ENCODE results near the gene CHCHD4.
"Not testable (repeated sequence)": the region's sequence is repeated elsewhere in the genome, so short reads cannot be mapped to it uniquely, and the experiment has no call there.

The CHCHD4 gene

DNA sequence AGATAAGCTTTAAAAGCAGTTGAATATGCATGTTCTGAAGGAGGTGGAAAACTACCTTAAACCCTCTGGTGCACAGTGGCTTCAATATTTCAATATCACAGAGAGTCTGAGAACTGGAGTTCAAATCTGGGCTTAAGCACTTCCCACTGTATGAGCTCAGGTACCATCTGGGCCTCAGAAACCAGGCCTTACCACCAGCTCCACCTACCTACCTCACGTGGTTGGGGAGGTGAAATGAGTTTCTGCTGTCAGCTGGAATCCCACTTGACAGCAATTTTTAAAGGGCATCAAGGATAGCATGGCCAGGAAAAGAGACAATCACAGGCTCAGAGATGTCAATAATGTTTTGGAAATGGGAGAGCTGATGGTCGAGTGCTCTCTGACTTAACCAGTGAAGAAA is 5.0 kb downstream of the CHCHD4 start:
- H3K36me3 ChIP-seq (ENCODE audit: control insufficient read depth in 2 of 2, insufficient read depth in 2 of 2, low read length in 2 of 2) = peaks cover 21 to 41% of the 10 kb centered on the region in 2 donors
- H3K9me3 ChIP-seq (ENCODE audit: control insufficient read depth in 2 of 2, low read length in 2 of 2) = no peaks in the 10 kb centered on the region
- H3K9ac ChIP-seq (ENCODE audit: low read length in 2 of 2) = no peak overlapping the region
- no peak overlapping the region for H3K4me3 ChIP-seq (ENCODE audit: low read length in 2 of 2)
- no peak overlapping the region for H3K27ac ChIP-seq (ENCODE audit: low read length)
- no peaks in the 10 kb centered on the region for H3K27me3 ChIP-seq (ENCODE audit: control insufficient read depth in 1 of 2, insufficient read depth in 2 of 2, low read length in 2 of 2)
- H3K4me1 ChIP-seq (ENCODE audit: control insufficient read depth, insufficient read depth, low read length) = peaks cover 9% of the 10 kb centered on the region

DNA sequence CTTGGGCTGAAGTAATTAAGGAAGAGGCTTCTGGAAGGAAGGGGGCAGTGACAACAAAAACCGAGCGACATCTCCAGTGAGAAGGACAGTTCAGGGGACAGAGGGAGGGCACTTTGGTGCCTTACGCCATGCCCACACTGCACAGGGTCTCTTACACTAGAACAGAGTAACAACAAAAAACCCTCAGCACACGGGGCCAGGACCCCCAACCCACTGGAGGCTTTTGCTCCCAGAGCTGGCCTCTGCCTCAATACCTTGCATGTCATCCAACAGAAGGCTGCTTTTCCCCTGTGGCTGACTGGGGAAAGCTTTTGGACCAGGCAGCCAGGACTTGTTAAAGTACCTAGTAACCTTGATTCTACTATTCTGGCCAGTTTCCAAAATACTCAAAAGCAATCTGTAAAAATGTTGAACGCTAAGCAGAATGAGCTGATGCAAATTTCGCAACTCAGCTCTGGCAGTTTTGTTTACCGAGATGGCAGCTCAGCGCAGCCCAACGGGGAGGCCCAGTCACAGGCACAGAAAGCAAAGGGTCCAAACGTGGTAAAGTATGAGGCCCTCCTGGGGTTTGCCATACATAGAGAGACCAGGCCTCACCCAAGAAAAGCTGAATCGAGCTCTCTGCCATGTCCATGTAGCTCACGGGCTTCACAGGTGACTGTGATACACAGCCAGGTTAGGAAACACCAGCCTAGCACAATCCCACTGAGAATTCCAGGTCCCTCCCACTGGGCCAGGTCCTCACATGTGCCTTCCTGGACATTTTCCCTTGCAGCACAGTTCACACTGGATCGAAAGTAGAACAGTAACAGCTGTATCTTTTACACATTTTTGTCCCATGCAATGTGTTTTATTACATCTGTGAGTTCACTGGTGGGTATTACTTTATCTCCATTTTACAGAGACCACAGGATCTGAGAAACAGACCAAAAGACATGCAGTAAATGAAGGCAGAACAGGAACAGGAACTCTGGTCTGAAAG is 6.0 kb downstream of the CHCHD4 start:
- no peaks in the 10 kb centered on the region for H3K27me3 ChIP-seq (ENCODE audit: control insufficient read depth in 1 of 2, insufficient read depth in 2 of 2, low read length in 2 of 2)
- no peak overlapping the region for H3K27ac ChIP-seq (ENCODE audit: low read length)
- peaks cover 7% of the 10 kb centered on the region for H3K4me1 ChIP-seq (ENCODE audit: control insufficient read depth, insufficient read depth, low read length)
- H3K9me3 ChIP-seq (ENCODE audit: control insufficient read depth in 2 of 2, low read length in 2 of 2) = no peaks in the 10 kb centered on the region
- H3K4me3 ChIP-seq (ENCODE audit: low read length in 2 of 2) = no peak overlapping the region
- peaks cover 29 to 49% of the 10 kb centered on the region in 2 donors for H3K36me3 ChIP-seq (ENCODE audit: control insufficient read depth in 2 of 2, insufficient read depth in 2 of 2, low read length in 2 of 2)
- H3K9ac ChIP-seq (ENCODE audit: low read length in 2 of 2) = no peak overlapping the region

DNA sequence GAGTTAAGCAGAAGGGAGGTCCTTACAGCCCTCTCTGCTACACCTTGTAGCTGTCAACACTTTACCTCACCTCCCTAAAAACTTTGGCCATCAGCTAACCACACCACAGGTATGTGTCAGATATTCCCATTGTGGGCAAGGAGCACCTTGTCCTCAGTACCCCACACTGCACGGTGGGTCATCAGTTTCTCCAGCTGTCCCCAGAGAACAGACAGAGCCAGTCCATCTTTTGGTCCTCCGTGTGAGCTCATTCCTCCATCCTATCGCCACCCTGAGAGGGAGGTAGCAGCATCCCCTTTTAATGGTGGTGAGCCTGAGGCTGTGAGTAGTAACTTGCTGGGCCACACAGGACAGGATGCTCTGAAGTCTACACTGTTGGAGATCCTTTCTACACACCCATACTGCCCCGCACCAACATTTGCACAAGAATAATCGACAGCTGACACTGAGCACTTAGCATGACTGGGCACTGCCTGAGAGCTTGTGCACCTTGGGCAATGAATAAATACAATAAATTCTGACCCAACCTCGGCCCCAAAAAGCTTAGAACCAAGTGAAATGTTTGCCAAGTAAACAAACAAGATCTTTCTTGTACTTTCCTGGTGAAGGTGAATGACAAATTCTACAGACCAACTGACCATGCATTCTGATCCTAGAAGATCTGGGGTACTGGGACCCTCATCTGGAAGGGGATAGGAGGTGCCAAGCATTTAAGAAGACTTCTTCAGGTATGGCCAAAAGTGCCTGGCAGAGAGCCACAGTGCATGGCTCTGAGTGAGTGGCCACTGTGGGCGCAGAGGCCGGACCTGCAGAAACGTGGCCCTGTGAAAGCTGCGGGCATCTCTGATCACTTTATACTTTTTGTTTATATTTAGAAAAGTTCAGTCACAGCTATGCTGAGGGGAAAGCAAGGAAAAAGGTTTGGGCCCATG is 6.9 kb downstream of the CHCHD4 start:
- Histone ChIP-seq H3K27me3 (ENCODE audit: control insufficient read depth in 1 of 2, insufficient read depth in 2 of 2, low read length in 2 of 2) (no peaks in the 10 kb centered on the region), H3K4me3 (ENCODE audit: low read length in 2 of 2) (no peak overlapping the region), H3K27ac (ENCODE audit: low read length) (no peak overlapping the region), H3K9me3 (ENCODE audit: control insufficient read depth in 2 of 2, low read length in 2 of 2) (no peaks in the 10 kb centered on the region), H3K4me1 (ENCODE audit: control insufficient read depth, insufficient read depth, low read length) (no peaks in the 10 kb centered on the region), H3K9ac (ENCODE audit: low read length in 2 of 2) (no peak overlapping the region), H3K36me3 (ENCODE audit: control insufficient read depth in 2 of 2, insufficient read depth in 2 of 2, low read length in 2 of 2) (peaks cover 37 to 57% of the 10 kb centered on the region in 2 donors)

DNA sequence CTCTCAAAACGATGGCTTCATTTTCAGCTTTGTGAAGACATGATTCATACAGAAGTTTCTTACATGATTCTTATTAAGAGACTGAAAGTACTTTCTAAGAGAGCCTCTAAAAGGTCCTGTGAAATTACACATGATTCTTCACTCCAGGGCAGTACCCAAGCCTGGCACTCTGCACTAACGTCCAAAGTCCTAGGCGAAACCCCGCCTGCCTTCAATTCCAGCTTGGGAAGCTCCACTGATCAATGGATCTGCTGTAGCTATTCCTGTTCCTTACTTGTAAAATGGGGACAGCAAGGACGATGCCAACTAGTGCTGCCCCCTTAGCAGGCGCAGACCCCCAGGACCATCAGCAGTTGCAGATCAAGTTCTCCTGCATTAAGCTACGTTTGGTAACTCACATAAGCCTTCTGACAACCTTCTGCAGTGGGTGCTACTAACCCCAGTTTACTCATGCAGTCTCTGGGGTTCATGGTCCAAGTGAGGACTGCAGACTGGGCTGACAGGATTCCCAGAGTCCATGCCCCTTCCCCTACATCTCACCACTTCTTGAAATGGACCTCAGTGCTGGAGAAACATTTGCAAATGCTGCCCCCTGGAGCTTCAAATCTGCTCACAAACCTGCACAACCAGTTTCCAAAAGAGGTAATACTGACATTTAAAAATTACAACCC is 10.6 kb downstream of the CHCHD4 start:
- H3K27ac ChIP-seq (ENCODE audit: low read length) = no peak overlapping the region
- no peaks in the 10 kb centered on the region for H3K27me3 ChIP-seq (ENCODE audit: control insufficient read depth in 1 of 2, insufficient read depth in 2 of 2, low read length in 2 of 2)
- H3K9me3 ChIP-seq (ENCODE audit: control insufficient read depth in 2 of 2, low read length in 2 of 2) = no peaks in the 10 kb centered on the region
- peaks cover 46 to 47% of the 10 kb centered on the region in 2 donors for H3K36me3 ChIP-seq (ENCODE audit: control insufficient read depth in 2 of 2, insufficient read depth in 2 of 2, low read length in 2 of 2)
- no peak overlapping the region for H3K9ac ChIP-seq (ENCODE audit: low read length in 2 of 2)
- no peaks in the 10 kb centered on the region for H3K4me1 ChIP-seq (ENCODE audit: control insufficient read depth, insufficient read depth, low read length)
- no peak overlapping the region for H3K4me3 ChIP-seq (ENCODE audit: low read length in 2 of 2)

DNA sequence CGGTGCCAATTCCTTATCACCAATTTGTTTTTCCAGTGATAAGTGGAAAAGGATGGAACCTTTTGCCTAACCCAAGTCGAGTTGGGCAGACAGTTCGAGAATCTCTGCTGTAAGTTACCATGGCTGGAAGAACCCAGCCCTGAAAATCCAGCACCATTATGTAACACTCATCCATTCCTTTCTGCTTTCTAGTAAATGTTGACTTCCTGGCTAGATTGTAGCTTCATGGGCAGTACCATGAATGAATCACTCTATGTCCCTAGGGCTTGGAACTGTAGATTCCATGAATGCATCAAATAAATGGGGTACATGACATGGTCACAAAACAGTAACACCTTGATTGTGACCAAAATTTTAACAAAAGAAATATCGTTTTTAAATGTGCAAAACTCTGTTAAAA is 14.0 kb downstream of the CHCHD4 start:
- no peak overlapping the region for H3K27ac ChIP-seq (ENCODE audit: low read length)
- peaks cover 35 to 40% of the 10 kb centered on the region in 2 donors for H3K36me3 ChIP-seq (ENCODE audit: control insufficient read depth in 2 of 2, insufficient read depth in 2 of 2, low read length in 2 of 2)

DNA sequence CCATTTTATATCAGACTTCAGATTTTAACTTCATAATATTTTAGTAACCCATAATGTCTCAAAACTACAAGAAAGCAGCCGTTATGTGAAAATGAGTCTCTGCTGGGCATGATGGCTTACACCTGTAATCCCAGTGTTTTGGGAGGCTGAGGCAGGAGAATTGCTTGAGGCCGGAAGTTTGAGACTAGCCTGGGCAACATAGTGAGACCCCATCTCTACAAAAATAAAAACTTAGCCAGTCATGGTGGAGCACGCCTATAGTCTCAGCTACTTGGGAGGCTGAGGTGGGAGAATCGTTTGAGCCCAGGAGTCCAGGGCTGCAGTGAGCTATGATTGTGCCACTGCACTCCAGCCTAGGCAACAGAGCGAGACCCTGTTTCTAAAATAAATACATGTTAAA is 14.8 kb downstream of the CHCHD4 start:
- H3K9ac ChIP-seq (ENCODE audit: low read length in 2 of 2); H3K27ac ChIP-seq (ENCODE audit: low read length); H3K4me1 ChIP-seq (ENCODE audit: control insufficient read depth, insufficient read depth, low read length); H3K9me3 ChIP-seq (ENCODE audit: control insufficient read depth in 2 of 2, low read length in 2 of 2); H3K4me3 ChIP-seq (ENCODE audit: low read length in 2 of 2); H3K27me3 ChIP-seq (ENCODE audit: control insufficient read depth in 1 of 2, insufficient read depth in 2 of 2, low read length in 2 of 2): not testable (repeated sequence)
- H3K36me3 ChIP-seq (ENCODE audit: control insufficient read depth in 2 of 2, insufficient read depth in 2 of 2, low read length in 2 of 2) = peaks cover 27 to 31% of the 10 kb centered on the region in 2 donors

More for the DNA sequence above, 14.0 kb downstream of the CHCHD4 start:
- Histone ChIP-seq H3K27me3 (ENCODE audit: control insufficient read depth in 1 of 2, insufficient read depth in 2 of 2, low read length in 2 of 2) (no peaks in the 10 kb centered on the region), H3K4me3 (ENCODE audit: low read length in 2 of 2) (no peak overlapping the region), H3K9me3 (ENCODE audit: control insufficient read depth in 2 of 2, low read length in 2 of 2) (no peaks in the 10 kb centered on the region), H3K9ac (ENCODE audit: low read length in 2 of 2) (no peak overlapping the region), H3K4me1 (ENCODE audit: control insufficient read depth, insufficient read depth, low read length) (no peaks in the 10 kb centered on the region)

DNA sequence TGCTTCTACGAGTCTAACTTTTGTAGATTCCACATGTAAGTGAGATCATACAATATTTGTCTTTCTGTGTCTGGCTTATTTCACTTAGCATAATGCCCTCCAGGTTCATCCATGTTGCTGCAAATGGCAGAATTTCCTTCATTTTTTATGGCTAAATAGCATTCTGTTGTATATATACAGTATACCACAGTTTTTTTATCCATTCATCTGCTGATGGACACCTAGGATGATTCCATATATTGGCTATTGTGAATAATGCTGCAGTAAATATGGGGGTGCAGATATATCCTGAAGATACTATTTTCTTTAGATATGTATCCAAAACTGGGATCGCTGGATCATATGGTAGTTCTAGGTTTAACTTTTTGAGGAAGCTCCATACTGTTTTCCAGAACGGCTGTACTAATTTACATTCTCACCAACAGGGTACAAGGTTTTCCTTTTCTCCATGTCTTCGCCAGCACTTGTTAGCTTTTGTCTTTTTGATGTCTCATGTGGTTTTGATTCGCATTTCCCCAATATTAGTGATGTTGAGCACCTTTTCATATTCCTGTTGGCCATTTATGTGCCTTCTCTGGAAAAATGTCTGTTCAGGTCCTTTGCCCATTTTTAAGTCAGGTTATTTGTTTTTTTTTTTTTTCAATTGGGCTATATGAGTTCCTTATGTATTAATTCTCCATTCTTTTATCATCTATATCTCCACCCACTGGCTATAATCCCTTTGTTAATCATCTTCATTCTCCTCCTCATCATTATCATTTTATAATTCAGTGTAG is 26.9 kb downstream of the CHCHD4 start:
- Histone ChIP-seq H3K27me3 (ENCODE audit: control insufficient read depth in 1 of 2, insufficient read depth in 2 of 2, low read length in 2 of 2) (peaks cover 0 to 3% of the 10 kb centered on the region in 2 donors), H3K4me1 (ENCODE audit: control insufficient read depth, insufficient read depth, low read length) (no peaks in the 10 kb centered on the region), H3K9ac (ENCODE audit: low read length in 2 of 2) (no peak overlapping the region), H3K36me3 (ENCODE audit: control insufficient read depth in 2 of 2, insufficient read depth in 2 of 2, low read length in 2 of 2) (no peaks in the 10 kb centered on the region), H3K9me3 (ENCODE audit: control insufficient read depth in 2 of 2, low read length in 2 of 2) (no peaks in the 10 kb centered on the region), H3K27ac (ENCODE audit: low read length) (no peak overlapping the region), H3K4me3 (ENCODE audit: low read length in 2 of 2) (no peak overlapping the region)

DNA sequence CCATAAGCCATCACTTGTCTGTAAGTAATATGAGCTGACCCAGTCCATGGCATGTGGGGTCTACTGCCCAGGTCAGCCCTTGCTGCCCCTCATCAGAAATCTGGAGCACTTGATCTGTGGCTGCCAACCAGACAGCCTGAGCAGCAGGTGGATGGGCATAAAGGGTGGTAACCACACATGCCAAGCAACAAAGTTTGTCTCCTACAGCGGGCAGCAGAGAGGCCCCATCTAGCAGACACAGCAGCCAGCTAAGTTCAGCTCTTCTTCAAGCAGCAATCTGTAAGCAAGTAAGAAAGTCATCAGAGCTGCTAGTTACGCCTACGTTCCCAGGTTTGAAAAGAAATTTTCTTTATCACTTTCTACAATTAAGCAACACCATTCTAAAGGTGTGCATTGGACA is 27.9 kb downstream of the CHCHD4 start:
- peaks cover 0 to 3% of the 10 kb centered on the region in 2 donors for H3K27me3 ChIP-seq (ENCODE audit: control insufficient read depth in 1 of 2, insufficient read depth in 2 of 2, low read length in 2 of 2)
- H3K4me3 ChIP-seq (ENCODE audit: low read length in 2 of 2) = no peak overlapping the region
- H3K9ac ChIP-seq (ENCODE audit: low read length in 2 of 2) = no peak overlapping the region
- no peaks in the 10 kb centered on the region for H3K36me3 ChIP-seq (ENCODE audit: control insufficient read depth in 2 of 2, insufficient read depth in 2 of 2, low read length in 2 of 2)
- H3K27ac ChIP-seq (ENCODE audit: low read length) = no peak overlapping the region
- H3K9me3 ChIP-seq (ENCODE audit: control insufficient read depth in 2 of 2, low read length in 2 of 2) = no peaks in the 10 kb centered on the region
- H3K4me1 ChIP-seq (ENCODE audit: control insufficient read depth, insufficient read depth, low read length) = no peaks in the 10 kb centered on the region

DNA sequence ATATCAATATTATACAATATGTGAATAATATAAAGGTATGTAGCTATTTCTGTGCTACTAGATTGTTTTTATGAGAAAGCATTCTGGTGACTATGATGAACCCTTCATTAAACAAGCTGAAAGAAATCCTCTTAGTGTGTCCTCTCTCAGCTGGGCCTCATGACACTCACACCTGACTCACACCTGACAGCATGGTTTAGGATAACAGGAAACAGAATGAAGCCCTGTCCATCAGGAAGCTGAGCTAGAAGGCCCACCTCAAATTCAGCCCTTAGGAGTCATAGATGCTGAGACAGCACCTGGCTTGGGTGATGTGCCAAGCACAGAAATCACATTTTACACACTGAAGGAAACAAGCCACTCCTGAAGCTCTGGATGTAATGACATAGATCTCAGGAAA is 30.8 kb downstream of the CHCHD4 start:
- H3K27me3 ChIP-seq (ENCODE audit: control insufficient read depth in 1 of 2, insufficient read depth in 2 of 2, low read length in 2 of 2) = peaks cover 0 to 3% of the 10 kb centered on the region in 2 donors
- H3K4me3 ChIP-seq (ENCODE audit: low read length in 2 of 2) = no peak overlapping the region
- no peak overlapping the region for H3K9ac ChIP-seq (ENCODE audit: low read length in 2 of 2)

DNA sequence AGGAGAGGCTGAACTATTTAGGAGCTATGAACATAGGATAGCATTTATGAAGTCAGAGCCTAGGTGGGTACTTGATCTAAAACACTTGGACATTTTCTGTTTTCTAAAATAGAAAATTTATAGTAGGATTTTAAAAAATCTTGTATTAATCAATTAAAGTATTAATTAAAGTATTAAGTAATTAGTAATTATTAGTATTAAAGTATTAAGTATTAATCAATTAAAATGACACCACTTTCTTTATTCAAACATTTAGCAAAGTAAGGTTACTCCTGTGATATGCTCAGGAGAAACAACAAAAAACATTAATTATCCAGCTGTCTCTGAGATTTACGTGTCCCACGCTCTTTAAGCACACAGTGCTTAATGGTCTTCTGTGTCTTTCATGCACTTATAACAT is 32.2 kb downstream of the CHCHD4 start:
- H3K36me3 ChIP-seq (ENCODE audit: control insufficient read depth in 2 of 2, insufficient read depth in 2 of 2, low read length in 2 of 2) = no peaks in the 10 kb centered on the region
- H3K4me1 ChIP-seq (ENCODE audit: control insufficient read depth, insufficient read depth, low read length) = no peaks in the 10 kb centered on the region
- no peak overlapping the region for H3K9ac ChIP-seq (ENCODE audit: low read length in 2 of 2)
- H3K27ac ChIP-seq (ENCODE audit: low read length) = no peak overlapping the region
- H3K4me3 ChIP-seq (ENCODE audit: low read length in 2 of 2) = no peak overlapping the region
- H3K27me3 ChIP-seq (ENCODE audit: control insufficient read depth in 1 of 2, insufficient read depth in 2 of 2, low read length in 2 of 2) = peaks cover 0 to 3% of the 10 kb centered on the region in 2 donors
- peaks cover 0 to 4% of the 10 kb centered on the region in 2 donors for H3K9me3 ChIP-seq (ENCODE audit: control insufficient read depth in 2 of 2, low read length in 2 of 2)

More for the DNA sequence above, 30.8 kb downstream of the CHCHD4 start:
- no peak overlapping the region for H3K27ac ChIP-seq (ENCODE audit: low read length)
- no peaks in the 10 kb centered on the region for H3K4me1 ChIP-seq (ENCODE audit: control insufficient read depth, insufficient read depth, low read length)
- no peaks in the 10 kb centered on the region for H3K9me3 ChIP-seq (ENCODE audit: control insufficient read depth in 2 of 2, low read length in 2 of 2)
- no peaks in the 10 kb centered on the region for H3K36me3 ChIP-seq (ENCODE audit: control insufficient read depth in 2 of 2, insufficient read depth in 2 of 2, low read length in 2 of 2)

Data from stomach smooth muscle (tissue), 2 donors.